DOHH2 (cell line): ENCODE measurements around the gene ARID3A.

ENCODE experiments used
- H3F3A ChIP-seq: fragments of 200-600 bp; sonication (generic), shearing (Covaris generic); 2 replicates; pipeline ENCODE4 v1.6.0; 2016; ENCODE audit warnings: antibody characterized with exemption, mild to moderate bottlenecking; ENCODE audit not compliant: control insufficient read depth, insufficient read depth
- H3K27ac ChIP-seq: fragments of 200-600 bp; sonication (generic); 2 replicates; pipeline ENCODE4 v1.5.1; 2014; ENCODE audit warnings: low read depth, mild to moderate bottlenecking, low read length, moderate library complexity
- H3K27me3 ChIP-seq: fragments of 200-600 bp; sonication (generic); 2 replicates; pipeline ENCODE4 v1.6.1; 2014; ENCODE audit warnings: mild to moderate bottlenecking, low read length, mixed read lengths; ENCODE audit not compliant: control insufficient read depth
- H3K36me3 ChIP-seq: fragments of 200-600 bp; sonication (generic); 2 replicates; pipeline ENCODE4 v1.6.1; 2014; ENCODE audit warnings: mild to moderate bottlenecking, low read length, moderate library complexity, mixed read lengths; ENCODE audit not compliant: control insufficient read depth
- H3K4me1 ChIP-seq: fragments of 200-600 bp; sonication (generic); 2 replicates; pipeline ENCODE4 v1.6.1; 2014; ENCODE audit warnings: mild to moderate bottlenecking, low read length, mixed read lengths; ENCODE audit not compliant: control insufficient read depth
- H3K4me2 ChIP-seq: fragments of 200-600 bp; sonication (generic); 2 replicates; pipeline ENCODE4 v1.6.0; 2014; ENCODE audit warnings: mild to moderate bottlenecking, low read length, moderate library complexity
- H3K4me3 ChIP-seq: fragments of 200-600 bp; sonication (generic); 2 replicates; pipeline ENCODE4 v1.5.1; 2014; ENCODE audit warnings: mild to moderate bottlenecking, low read length, mixed read lengths
- H3K79me2 ChIP-seq: fragments of 200-600 bp; sonication (generic); 2 replicates; pipeline ENCODE4 v1.6.1; 2014; ENCODE audit warnings: mild to moderate bottlenecking, low read length, mixed read lengths; ENCODE audit not compliant: control insufficient read depth
- H3K9me2 ChIP-seq: fragments of 200-600 bp; sonication (generic); replicated peaks from 2 replicates; pipeline ENCODE4 v1.6.1; 2014; ENCODE audit warnings: mild to moderate bottlenecking, low read length, mixed read lengths; ENCODE audit not compliant: control insufficient read depth
- H3K9me3 ChIP-seq: fragments of 200-600 bp; sonication (generic); 2 replicates; pipeline ENCODE4 v1.6.1; 2014; ENCODE audit warnings: antibody characterized with exemption, low read length, mixed read lengths; ENCODE audit not compliant: control insufficient read depth, insufficient read depth
- H4K20me1 ChIP-seq: fragments of 200-600 bp; sonication (generic); 2 replicates; pipeline ENCODE4 v1.6.0; 2014; ENCODE audit warnings: low read depth, mild to moderate bottlenecking, antibody characterized with exemption, low read length, moderate library complexity; ENCODE audit not compliant: control insufficient read depth, insufficient read depth
- CTCF ChIP-seq: fragments of 200-600 bp; sonication (generic); IDR thresholded peaks from one replicate; pipeline ENCODE4 v1.5.1; 2014; ENCODE audit warnings: antibody characterized with exemption, mild to moderate bottlenecking, low read depth, low read length; ENCODE audit not compliant: poor library complexity, severe bottlenecking
- EZH2phosphoT487 ChIP-seq: fragments of 200-600 bp; sonication (generic); IDR thresholded peaks from 2 replicates; pipeline ENCODE4 v1.6.1; 2017; ENCODE audit warnings: borderline replicate concordance, mild to moderate bottlenecking, antibody characterized with exemption, low read length, moderate library complexity, mixed read lengths

Gene ARID3A

GRCh38 chr19:900043-900301, 25.9 kb upstream of the ARID3A start:
- Histone ChIP-seq H3K4me3 (no peak overlapping the region), H3K9me2 (no peaks in the 10 kb centered on the region), H3K36me3 (peaks cover 9% of the 10 kb centered on the region; the same call in 1 of the 2 replicates), H3K4me1 (peaks cover 25% of the 10 kb centered on the region), H3K27ac (no peak overlapping the region), H3K27me3 (no peaks in the 10 kb centered on the region), H3K79me2 (peaks cover 8% of the 10 kb centered on the region; the same call in 1 of the 2 replicates), H3K9me3 (no peaks in the 10 kb centered on the region), H4K20me1 (peaks cover 8% of the 10 kb centered on the region; the same call in 1 of the 2 replicates), H3F3A (peaks cover 6% of the 10 kb centered on the region), H3K4me2 (no peak overlapping the region)
- TF ChIP-seq EZH2phosphoT487 (no peak), CTCF (no peak)

- peaks cover 8% of the 10 kb centered on the region; the same call in 1 of the 2 replicates for H4K20me1 ChIP-seq
- H3K79me2 ChIP-seq: peaks cover 8% of the 10 kb centered on the region; the same call in 1 of the 2 replicates
- peaks cover 9% of the 10 kb centered on the region; the same call in 1 of the 2 replicates for H3K36me3 ChIP-seq
Observed at GRCh38 chr19:900302-901111, 25.3 kb upstream of the ARID3A start.

GRCh38 chr19:901216-902092, 24.4 kb upstream of the ARID3A start:
- H3K9me3 ChIP-seq: no peaks in the 10 kb centered on the region
- H3K79me2 ChIP-seq: peaks cover 8% of the 10 kb centered on the region; the same call in 1 of the 2 replicates
- H3K4me1 ChIP-seq: peaks cover 36% of the 10 kb centered on the region
- peaks cover 9% of the 10 kb centered on the region; the same call in 1 of the 2 replicates for H3K36me3 ChIP-seq
- H3K9me2 ChIP-seq: no peaks in the 10 kb centered on the region
- no peak overlapping the region for H3K4me3 ChIP-seq
- no peak overlapping the region for H3K27ac ChIP-seq
- no peak for TF ChIP-seq CTCF
- no peak for TF ChIP-seq EZH2phosphoT487
- H3K4me2 ChIP-seq: no peak overlapping the region
- H3F3A ChIP-seq: peaks cover 14% of the 10 kb centered on the region
- peaks cover 8% of the 10 kb centered on the region; the same call in 1 of the 2 replicates for H4K20me1 ChIP-seq
- H3K27me3 ChIP-seq: no peaks in the 10 kb centered on the region

More at GRCh38 chr19:900302-901111, 25.3 kb upstream of the ARID3A start:
- no peak for TF ChIP-seq CTCF
- TF ChIP-seq EZH2phosphoT487: no peak
- Histone ChIP-seq H3F3A (peaks cover 6% of the 10 kb centered on the region), H3K4me1 (peaks cover 26% of the 10 kb centered on the region), H3K27me3 (no peaks in the 10 kb centered on the region), H3K9me2 (no peaks in the 10 kb centered on the region), H3K4me3 (no peak overlapping the region), H3K9me3 (no peaks in the 10 kb centered on the region), H3K4me2 (no peak overlapping the region), H3K27ac (no peak overlapping the region)
